ENCODE results near the gene LMBR1.

The LMBR1 gene

GRCh38 chr7:156754201-156754600 is 138.8 kb downstream of the LMBR1 start:
- H3K4me3 ChIP-seq (ENCODE audit: low read depth, low read length): no peak overlapping the region
- TF ChIP-seq CTCF (IDR thresholded peaks at IDR 0.05; ENCODE audit: insufficient read depth, low read depth, low read length, missing control alignments): no peak
- no peak for DNase-seq (ENCODE audit: low read depth)

DNA sequence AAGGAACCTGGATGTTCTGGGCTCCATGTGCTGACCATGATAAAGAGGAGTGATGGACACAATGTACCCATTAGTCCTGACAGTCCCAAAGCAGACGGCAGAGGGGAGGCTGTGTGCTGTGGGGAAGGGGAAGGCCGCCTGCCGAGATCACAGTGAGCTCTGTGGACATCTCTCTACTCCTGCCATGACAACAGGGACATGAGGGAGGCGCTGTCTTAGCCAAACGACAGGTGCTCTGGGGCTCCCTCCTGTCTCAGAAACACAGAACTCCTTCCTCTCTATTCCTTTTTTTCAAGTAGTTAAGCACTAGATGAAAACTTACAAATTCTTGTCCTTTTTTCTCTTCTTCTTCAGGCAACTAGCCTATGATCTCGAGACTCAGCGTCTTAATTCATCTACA is 139.4 kb downstream of the LMBR1 start:
- DNase-seq (ENCODE audit: low read depth): no peak
- TF ChIP-seq CTCF (IDR thresholded peaks at IDR 0.05; ENCODE audit: insufficient read depth, low read depth, low read length, missing control alignments): no peak
- H3K4me3 ChIP-seq (ENCODE audit: low read depth, low read length): no peak overlapping the region

DNA sequence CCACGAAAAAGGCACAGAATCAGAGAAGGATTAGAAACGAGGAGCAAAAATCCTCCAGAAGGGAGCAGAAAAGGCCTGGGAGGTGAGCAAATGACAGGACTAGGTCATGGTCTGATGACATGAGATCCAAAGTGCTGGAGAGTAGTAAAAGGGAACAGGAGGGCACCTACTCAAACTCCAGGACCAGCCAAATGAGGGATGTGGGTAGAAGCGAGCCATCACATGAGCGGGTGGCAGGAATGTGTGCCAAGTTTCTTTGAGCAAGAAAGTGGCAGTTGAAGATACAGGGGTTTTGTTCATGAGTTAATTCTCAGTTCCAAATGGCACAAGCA is 139.8 kb downstream of the LMBR1 start:
- no peak overlapping the region for H3K4me3 ChIP-seq (ENCODE audit: low read depth, low read length)
- TF ChIP-seq CTCF (IDR thresholded peaks at IDR 0.05; ENCODE audit: insufficient read depth, low read depth, low read length, missing control alignments): no peak
- DNase-seq (ENCODE audit: low read depth): no peak

GRCh38 chr7:156752367-156753228 is 140.4 kb downstream of the LMBR1 start:
- no peak for DNase-seq (ENCODE audit: low read depth)
- TF ChIP-seq CTCF (IDR thresholded peaks at IDR 0.05; ENCODE audit: insufficient read depth, low read depth, low read length, missing control alignments): no peak
- H3K4me3 ChIP-seq (ENCODE audit: low read depth, low read length): no peak overlapping the region

- DNase-seq (ENCODE audit: low read depth): peak; percentile 62
- no peak overlapping the region for H3K4me3 ChIP-seq (ENCODE audit: low read depth, low read length)
- TF ChIP-seq CTCF (IDR thresholded peaks at IDR 0.05; ENCODE audit: insufficient read depth, low read depth, low read length, missing control alignments): no peak
Measured at GRCh38 chr7:156751319-156751718, 141.7 kb downstream of the LMBR1 start.

- no peak for DNase-seq (ENCODE audit: low read depth)
- H3K4me3 ChIP-seq (ENCODE audit: low read depth, low read length): no peak overlapping the region
- TF ChIP-seq CTCF (IDR thresholded peaks at IDR 0.05; ENCODE audit: insufficient read depth, low read depth, low read length, missing control alignments): no peak
Measured at GRCh38 chr7:156747718-156748117, 145.3 kb downstream of the LMBR1 start.

DNA sequence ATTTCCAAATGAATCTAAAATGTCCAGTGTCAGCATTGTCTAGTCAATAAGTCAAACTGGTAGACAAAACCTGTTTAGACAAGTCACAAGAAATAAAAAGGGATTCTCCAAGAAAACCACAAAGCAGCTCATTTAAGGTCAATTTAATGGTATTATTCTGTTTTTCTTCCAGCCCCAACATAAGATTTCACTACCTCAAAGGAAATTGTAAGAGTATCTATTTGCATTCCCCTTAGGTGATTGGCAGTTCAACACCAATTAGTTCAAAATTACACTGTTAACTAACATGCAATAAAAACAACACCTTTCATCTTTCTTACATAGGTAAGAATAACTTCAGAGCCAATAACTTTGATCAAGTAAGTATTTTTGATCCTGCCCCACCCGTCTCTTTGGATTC is 146.1 kb downstream of the LMBR1 start:
- H3K4me3 ChIP-seq (ENCODE audit: low read depth, low read length): no peak overlapping the region
- TF ChIP-seq CTCF (IDR thresholded peaks at IDR 0.05; ENCODE audit: insufficient read depth, low read depth, low read length, missing control alignments): no peak
- DNase-seq (ENCODE audit: low read depth): no peak

Measured in GM12865 (cell line).